Stimulated activated CD4-positive, alpha-beta T cell treated with anti-CD3 and anti-CD28 coated beads, Interleukin-2, amount 100 ng/mL, for 48 hours (primary cell): ENCODE data around the gene ABCE1.
"Not testable (repeated sequence)": the region's sequence is repeated elsewhere in the genome, so short reads cannot be mapped to it uniquely, and the experiment has no call there.

ENCODE experiments used
- DNase-seq, 2 donors: peaks; one replicate each; pipeline ENCODE4 v3.0.0-alpha.2; 2020

The ABCE1 gene

DNA sequence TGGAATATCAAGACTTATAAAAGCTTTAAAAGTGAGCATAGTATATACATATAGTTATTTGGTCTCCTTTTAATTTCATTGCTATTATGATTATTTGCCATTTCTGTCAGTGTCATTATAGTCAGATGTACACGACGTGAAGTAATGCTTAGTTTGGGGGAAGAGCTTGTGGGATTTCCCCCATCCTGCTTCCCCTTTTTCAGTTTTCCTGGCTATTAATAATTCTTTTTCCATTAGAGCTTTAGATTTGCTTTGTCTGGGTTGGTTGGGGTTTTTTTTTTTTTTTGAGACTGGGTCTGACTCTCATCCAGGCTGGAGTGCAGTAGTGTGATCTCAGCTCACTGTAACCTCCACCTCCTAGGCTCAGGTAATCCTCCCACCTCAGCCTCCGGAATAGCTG, 5.4 kb downstream of the ABCE1 start:
- DNase-seq = no peak

GRCh38 chr4:145107126-145107525, 9.0 kb downstream of the ABCE1 start:
- DNase-seq = no peak

GRCh38 chr4:145108128-145108527, 10.0 kb downstream of the ABCE1 start:
- DNase-seq = no peak

DNA sequence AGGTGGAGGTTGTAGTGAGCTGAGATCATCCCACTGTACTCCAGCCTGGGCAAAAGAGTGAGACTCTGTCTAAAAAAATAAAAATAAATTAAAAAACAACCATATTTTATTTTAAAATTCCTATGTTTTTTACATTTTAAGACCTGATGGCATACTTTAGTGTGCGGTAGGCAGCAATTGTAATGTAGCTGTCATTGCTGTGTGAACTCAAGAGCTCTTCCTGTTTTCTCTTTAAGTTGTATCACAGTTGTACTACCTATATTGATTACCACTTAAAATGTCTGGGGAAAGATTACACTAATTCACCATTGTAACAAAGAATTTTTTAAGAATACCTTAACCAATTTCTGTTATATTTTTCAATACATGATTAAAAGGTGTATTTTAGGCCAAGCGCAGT, 27.3 kb downstream of the ABCE1 start:
- no peak for DNase-seq

- no peak for DNase-seq
These were observed 32.0 kb downstream of the ABCE1 start for GRCh38 chr4:145130130-145130529.

DNA sequence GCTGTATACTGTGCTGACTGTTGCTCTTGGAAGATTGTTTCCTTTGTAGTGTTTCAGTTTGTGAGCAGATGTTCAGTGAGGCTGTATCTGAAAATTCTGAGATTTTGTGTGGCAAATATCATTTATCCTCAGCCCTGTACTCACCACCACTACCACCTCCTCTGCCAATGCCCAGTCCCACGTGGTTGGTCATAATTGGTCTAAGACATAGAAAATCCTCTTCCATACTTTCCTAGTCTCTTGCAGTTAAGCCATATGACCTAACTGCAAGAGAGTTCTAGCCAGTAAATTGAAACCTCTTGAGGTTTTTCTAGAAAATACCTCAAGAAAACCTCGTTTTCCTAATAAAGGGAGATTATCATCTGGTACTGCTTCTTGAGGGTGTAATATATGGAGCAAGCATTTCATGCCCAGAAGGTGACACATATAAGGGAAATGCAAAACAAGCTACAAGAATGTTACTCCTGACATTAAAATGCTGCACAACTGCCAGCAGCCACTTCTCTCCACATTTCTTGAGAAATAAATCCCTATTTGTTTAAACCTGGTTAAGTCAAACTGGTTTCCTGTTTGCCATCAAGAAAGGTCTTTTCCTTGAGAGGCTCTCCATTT, 32.8 kb downstream of the ABCE1 start:
- no peak for DNase-seq

- DNase-seq = no peak
These were observed 33.7 kb downstream of the ABCE1 start for GRCh38 chr4:145131848-145132247.

- no peak for DNase-seq
These were observed 34.5 kb downstream of the ABCE1 start for GRCh38 chr4:145132511-145133098.

DNA sequence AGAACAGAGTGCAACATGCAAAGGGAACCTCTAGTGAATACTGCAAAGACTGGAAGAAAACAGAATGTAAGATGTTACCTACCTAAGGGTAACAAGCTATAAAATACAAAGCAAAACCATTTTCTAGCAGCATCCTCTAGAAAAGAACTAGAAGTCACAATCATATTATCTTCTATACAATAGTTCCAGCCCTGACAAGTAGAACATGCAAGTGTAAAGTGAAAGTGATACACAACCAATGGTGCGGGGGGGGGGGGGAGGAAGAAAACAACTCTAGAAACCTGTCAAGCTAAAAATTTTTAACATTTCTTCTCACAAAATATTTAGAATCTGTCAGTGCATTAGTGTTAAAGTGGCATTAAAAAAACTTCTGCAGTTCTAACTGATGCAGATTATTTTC, 38.1 kb downstream of the ABCE1 start:
- DNase-seq = not testable (repeated sequence)

- DNase-seq = no peak
These were observed 50.9 kb downstream of the ABCE1 start for GRCh38 chr4:145148980-145149379.

- no peak for DNase-seq
These were observed 55.2 kb downstream of the ABCE1 start for GRCh38 chr4:145153181-145153903.

DNA sequence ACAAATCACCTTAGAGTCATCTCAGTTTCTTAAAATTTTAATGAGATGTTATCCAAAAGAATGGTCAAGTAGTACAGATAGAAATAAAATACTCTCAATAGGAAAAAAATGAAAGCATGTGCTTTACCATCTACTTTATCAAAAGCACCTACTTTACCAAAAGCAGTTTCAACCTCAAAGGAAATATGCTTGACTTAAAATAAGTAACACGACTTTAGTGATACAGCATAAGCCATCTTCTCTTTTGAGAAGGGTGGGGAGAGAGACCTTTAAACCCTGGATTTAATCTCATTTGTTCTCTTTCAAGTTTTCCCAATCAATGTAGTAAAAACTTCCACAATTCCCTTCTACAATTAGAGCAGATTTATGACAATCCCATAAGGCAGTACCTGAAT, 55.8 kb downstream of the ABCE1 start:
- no peak for DNase-seq

- DNase-seq = no peak
These were observed 56.5 kb downstream of the ABCE1 start for GRCh38 chr4:145154573-145154972.

DNA sequence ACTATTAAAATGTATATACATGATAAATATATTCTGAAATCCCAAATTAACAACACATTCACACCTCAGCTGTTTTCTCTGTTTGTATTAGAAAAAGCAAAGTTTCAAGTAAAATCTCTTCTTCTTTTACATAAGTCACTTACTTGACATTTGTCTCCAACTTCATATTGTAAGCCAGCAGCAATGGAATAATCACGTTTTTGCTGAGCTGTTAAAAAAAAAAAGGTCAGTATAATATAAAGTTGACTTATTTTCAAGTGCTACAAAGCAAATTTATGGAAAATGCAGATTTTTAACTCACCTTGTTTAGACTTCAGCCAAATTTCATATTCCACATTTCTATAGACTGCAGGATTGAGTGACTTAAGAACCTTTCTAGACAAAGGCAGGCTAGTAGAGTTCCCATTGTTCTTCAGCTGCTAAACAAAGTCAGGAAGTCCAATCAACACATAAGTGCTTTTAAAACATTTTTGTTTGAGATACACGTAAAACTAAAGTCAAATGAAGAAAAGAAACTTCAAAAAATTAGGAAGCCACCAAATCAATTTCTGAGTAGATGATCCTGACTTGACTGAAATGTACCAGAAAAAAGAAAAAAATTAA, 57.3 kb downstream of the ABCE1 start:
- no peak for DNase-seq

DNA sequence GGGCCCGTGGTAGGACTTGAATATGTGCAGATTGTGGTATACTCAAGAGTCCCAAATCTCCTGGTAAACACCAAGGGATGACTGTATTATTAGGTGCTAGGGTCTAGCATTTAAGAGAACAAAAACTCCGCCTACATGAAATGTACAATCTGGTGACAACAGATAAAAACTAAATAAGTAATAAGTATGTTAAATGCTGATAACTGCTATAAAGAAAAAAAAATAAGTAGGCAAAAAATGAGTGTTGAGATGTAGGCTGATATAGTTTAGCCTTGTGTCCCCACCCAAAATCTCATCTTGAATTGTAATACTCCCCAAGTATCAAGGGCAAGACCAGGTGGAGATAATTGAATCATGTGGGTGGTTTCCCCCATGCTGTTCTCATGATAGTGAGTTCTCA, 58.9 kb downstream of the ABCE1 start:
- DNase-seq = no peak

GRCh38 chr4:145161549-145161948, 63.4 kb downstream of the ABCE1 start:
- no peak for DNase-seq

DNA sequence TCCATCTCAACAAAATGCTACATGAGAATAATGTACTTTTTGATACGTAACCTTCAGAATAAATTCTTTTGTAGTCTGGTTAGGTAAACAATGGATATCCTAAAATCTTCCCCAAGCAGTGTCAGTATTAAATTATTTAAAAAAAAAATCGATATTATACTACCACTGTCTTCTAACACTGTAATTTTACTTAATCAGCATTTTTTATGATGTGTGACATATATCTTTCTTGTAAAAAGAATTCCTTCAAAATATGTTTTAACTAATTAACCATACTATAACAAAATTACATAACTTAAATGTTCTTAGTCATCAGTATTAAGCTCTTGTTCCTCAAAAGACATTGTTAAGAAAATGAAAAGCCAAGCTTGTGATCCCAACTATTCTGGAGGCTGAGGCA, 69.8 kb downstream of the ABCE1 start:
- no peak for DNase-seq

GRCh38 chr4:145168581-145169187, 70.6 kb downstream of the ABCE1 start:
- DNase-seq = no peak

GRCh38 chr4:145170223-145170622, 72.1 kb downstream of the ABCE1 start:
- no peak for DNase-seq

- no peak for DNase-seq
These were observed 73.8 kb downstream of the ABCE1 start for GRCh38 chr4:145171911-145172310.

DNA sequence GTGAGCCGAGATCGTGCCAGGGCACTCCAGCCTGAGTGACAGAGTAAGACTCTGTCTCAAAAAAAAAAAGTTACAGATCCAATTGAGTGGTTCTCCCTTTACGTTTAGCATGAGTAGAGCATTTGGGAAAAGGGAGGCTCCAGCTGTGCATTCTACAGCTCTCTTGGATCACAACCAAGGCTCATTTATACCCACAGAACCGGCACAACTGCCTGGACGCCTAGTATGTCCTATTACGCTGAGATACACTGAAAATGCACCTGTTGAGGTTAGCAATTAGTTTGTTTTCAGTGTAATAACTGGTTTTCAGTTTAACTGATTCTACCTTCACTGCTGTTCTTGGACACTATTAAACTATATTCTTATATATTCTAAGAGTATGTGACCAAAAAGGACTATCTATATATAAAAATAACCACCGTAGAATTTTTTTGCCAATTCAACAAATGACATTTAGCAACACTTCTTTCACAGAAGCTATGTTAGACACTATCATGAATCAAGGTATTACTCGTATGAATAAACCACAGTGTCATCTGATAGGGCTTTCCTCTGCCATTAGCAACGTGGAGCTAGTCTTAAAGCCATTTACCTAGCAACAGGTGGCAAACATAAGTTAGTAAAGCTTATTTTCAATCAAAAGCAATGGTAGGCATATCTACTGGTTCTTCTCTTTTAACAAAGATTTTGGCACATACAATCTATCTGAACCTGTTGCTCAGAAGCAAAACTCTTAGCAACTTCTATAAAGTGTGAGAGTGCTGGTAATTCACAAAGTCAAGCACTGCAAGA, 78.7 kb downstream of the ABCE1 start:
- no peak for DNase-seq

- no peak for DNase-seq
These were observed 79.4 kb downstream of the ABCE1 start for GRCh38 chr4:145177511-145177905.
